Endometrial microvascular endothelial cells (primary cell): ENCODE data around the gene CNTNAP2. TPM values are rescaled to one million over a fixed set of nuclear protein-coding genes. Genes with fewer than 3 reads are reported as not detected.

Source experiments
- in situ Hi-C: cut with HindIII; loops from 2 replicates; pipeline ENCODE4 v1.10.0; 2017; ENCODE audit warnings: low sequenced_read_pairs, low pct_unique_long_range_greater_than_20kb; ENCODE audit errors: inconsistent ontology term
- total RNA-seq: library from RNA; depleted of rRNA; stranded (reverse); fragments of >200 nt; gene quantifications from one replicate; pipeline ENCODE4 v1.2.3, GENCODE V29; 2015; ENCODE audit errors: inconsistent ontology term

CNTNAP2 gene
- total RNA-seq, 1 donor from 2014 or later, result not detected

GRCh38 chr7:148153616-148154284 is 2037.1 kb downstream of the CNTNAP2 start:
- in situ Hi-C loops, result no loop called here

DNA sequence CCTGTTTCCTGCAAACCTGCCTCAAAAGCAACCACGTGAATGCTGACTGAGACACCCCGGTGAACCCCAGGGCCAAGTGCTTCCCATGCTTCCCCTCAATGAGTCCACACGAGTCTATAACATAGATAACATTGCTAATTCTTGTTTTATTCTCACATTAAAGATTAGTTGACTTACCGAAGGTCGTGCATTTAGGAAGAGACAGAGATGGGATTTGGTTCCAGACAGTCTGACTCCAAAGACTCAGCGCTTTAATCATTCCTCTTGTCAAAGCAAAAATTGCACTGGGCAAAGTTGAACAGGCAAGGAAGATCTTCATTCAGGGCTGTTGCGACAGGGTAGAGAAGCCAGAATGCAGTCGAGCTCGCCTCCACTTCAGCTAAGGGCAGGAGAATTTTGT is 2038.4 kb downstream of the CNTNAP2 start:
- in situ Hi-C loops, result no loop called here

DNA sequence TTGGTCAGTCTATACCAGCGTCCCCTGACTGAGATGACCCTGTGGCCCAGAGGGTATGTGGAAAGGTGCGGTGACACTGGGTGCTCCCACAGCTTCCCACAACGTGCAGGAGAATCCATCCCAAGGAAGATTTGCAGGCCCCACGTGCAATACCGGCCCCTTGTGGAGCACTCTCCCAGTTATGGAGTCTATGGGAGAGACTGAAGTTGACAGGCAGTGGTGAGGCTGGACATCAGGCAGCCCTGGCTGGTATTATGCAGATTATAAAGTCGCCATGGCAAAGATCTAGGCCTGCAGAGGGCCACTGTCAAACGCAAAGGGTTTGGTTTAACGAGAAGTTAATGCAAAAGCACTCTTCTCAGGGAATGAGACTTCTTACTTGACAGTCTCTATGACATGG is 2039.2 kb downstream of the CNTNAP2 start:
- in situ Hi-C loops, result no loop called here

GRCh38 chr7:148156233-148156632 is 2039.6 kb downstream of the CNTNAP2 start:
- in situ Hi-C loops, result no loop called here

- in situ Hi-C loops, result no loop called here
Measured at GRCh38 chr7:148159331-148159730, 2042.7 kb downstream of the CNTNAP2 start.

DNA sequence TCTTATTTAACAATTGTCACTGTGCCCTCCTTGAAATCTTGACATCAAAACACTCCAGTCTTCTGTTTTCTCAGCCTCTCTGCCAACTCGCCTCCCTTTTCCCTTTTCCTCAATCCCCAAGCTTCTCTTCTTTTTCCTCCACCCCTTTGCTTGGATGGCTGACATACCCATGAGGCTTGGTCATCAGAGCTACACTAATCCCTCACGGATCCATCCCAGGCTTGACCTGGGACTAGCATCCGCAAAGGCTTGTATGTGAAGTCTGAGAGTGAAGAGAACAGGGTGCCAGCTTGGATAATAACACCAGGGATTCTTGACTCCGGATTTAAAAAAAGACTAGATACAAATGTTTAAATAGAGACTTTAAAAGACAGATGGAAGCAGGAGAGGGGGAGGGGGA is 2045.2 kb downstream of the CNTNAP2 start:
- in situ Hi-C loops, result no loop called here

DNA sequence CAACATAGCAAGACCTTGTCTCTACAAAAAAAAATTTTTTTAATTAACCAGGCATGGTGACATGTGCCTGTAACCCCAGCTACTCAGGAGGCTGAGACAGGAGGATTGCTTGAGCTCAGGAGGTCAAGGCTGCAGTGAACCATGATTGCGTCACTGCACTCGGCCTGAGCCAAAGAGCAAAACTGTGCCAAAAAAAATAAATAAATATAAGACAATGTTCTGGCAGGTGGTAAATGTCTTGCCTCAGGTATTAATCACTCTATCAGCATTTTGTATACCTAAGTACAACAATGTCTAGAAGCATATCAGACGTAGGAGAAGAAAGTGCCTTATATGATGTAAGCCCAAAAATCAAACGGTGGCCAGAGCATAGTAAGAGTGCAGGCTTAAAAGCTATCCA is 2046.2 kb downstream of the CNTNAP2 start:
- in situ Hi-C loops, result no loop called here

- in situ Hi-C loops, result no loop called here
Measured at GRCh38 chr7:148163246-148163645, 2046.6 kb downstream of the CNTNAP2 start.

- in situ Hi-C loops, result no loop called here
Measured at GRCh38 chr7:148172920-148173319, 2056.3 kb downstream of the CNTNAP2 start.

DNA sequence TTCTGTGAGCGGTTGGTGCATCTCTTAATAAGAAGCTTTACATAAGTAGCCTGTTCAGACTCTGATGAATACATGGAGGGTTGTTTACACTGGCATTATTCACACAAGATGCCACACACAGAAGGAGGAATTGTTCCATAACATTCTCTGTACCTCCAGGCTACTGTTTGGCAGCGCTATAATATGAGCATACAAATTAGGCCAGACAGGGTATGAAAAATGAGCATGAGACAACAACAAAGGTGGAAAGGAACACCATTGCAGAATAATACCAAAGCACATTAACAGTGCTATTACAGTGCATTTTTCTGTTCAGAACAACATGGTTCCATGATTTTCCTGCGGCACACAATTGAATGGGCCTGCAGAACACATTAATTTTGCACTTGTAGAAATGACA is 2056.8 kb downstream of the CNTNAP2 start:
- in situ Hi-C loops, result no loop called here

- in situ Hi-C loops, result no loop called here
Measured at GRCh38 chr7:148174376-148174775, 2057.8 kb downstream of the CNTNAP2 start.

- in situ Hi-C loops, result no loop called here
Measured at GRCh38 chr7:148175512-148175911, 2058.9 kb downstream of the CNTNAP2 start.

- in situ Hi-C loops, result no loop called here
Measured at GRCh38 chr7:148177972-148178371, 2061.4 kb downstream of the CNTNAP2 start.

DNA sequence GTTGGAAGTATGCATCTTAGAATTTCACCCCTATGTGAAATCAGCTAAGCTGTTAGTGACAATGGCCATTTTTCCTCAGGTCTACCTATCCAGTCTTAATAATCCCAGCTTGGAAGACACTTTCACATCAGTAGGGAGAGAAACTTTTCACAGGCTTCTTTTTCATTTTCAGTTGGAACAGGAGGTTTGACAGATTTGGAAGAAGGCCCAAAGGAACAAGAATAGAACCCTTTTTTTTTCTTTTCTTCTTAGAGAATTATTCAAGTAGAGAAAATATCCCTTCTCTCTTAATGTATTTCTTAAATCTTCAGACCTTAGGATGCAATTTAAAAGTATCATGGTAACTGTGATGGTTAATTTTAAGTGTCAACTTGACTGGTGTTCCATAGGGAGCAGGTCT is 2063.5 kb downstream of the CNTNAP2 start:
- in situ Hi-C loops, result no loop called here

DNA sequence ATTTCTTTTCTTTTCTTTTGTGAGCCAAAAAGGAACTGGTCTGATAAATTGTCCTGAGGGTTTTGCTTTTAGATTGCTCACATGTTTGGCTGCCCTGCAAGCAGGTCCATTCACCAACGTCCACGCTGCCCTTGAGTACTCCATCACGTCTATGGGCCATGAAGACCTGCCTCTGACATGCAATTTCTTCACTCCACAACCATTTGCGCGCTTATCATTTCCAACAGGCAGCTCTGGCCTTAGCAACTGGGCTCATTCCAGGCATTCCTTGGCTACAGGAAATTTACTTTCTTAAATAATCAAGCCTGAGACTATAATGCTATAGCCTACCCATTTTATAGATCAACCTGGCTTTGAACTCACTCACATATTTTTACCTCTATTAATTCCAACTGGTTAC is 2065.7 kb downstream of the CNTNAP2 start:
- in situ Hi-C loops, result no loop called here

DNA sequence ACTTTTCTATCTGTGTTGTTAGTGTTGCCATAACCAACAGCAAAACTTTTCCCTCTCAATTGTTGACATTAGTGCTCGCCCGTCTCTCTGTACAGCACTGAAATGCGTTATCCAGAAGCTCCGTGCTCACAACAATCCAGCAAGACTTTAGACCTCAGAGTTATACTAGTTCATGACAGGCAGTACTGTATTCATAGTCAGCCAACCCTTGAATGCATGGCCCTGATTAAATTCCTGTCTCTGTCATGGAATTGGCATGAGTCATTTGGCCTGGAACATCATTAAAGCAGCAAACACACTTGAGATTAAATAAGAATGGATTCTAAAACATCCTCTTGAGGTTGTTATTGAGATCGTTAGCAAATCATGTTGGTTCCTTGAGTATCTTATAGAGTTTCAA is 2068.4 kb downstream of the CNTNAP2 start:
- in situ Hi-C loops, result no loop called here

DNA sequence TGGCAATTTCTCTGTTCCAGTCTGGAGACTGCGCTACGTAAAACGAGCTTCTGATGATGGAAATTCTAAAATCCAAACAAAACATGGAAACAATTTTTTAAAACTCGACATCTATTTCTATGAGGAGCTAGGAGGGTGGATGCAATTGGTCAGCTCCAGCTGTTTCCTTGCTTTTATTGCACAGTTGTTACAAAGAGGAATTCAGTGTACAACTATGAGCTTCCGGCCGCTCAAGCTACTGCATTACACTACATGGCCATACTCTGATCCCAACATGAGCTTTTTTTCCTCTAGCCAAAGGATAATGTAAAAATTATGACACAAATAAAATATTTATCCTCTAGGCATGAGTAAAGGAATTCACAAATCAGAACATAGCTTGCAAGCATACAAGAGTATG is 2070.9 kb downstream of the CNTNAP2 start:
- in situ Hi-C loops, result no loop called here

GRCh38 chr7:148191391-148192065 is 2074.9 kb downstream of the CNTNAP2 start:
- in situ Hi-C loops, result no loop called here

- in situ Hi-C loops, result no loop called here
Measured at GRCh38 chr7:148192491-148192890, 2075.9 kb downstream of the CNTNAP2 start.

DNA sequence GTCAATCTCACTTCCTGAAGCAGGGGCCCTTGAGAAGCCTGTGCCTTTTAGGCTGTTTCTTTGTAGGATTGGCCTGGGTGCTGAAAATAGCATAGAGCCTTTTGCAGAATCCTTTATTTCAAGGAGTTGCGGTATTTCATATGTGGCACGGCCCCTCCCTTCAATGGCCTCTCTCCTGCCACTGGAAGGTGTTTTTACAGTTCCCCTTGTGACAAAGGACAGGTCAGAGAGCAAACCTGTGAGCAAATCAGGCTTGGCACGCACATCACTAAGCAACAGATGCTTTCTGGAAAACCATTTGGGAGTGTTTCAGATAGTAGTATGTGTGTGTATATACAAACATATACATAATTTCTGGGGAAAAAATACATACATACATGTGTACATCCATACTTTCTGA is 2085.4 kb downstream of the CNTNAP2 start:
- in situ Hi-C loops, result no loop called here
